Fibroblast of skin of right quadriceps (primary cell): ENCODE results near the gene RAP1GDS1.

Experiments
- DNase-seq: peaks from one replicate; pipeline ENCODE4 v3.0.0-alpha.2; 2013

Gene RAP1GDS1

GRCh38 chr4:98491899-98492559, 230.8 kb downstream of the RAP1GDS1 start:
- DNase-seq = peak; percentile 83

GRCh38 chr4:98493296-98493695, 232.1 kb downstream of the RAP1GDS1 start:
- DNase-seq = no peak
